GM21529 (cell line): ENCODE measurements around the gene TALDO1.
A peak's percentile ranks its signal among the peaks of the same experiment; 100 is the strongest.

Source experiments
- ATAC-seq: cut with Tn5 transposase; IDR thresholded peaks from one replicate; pipeline ENCODE4 v1.9.1; 2021; ENCODE audit not compliant: unreplicated experiment

Gene TALDO1

DNA sequence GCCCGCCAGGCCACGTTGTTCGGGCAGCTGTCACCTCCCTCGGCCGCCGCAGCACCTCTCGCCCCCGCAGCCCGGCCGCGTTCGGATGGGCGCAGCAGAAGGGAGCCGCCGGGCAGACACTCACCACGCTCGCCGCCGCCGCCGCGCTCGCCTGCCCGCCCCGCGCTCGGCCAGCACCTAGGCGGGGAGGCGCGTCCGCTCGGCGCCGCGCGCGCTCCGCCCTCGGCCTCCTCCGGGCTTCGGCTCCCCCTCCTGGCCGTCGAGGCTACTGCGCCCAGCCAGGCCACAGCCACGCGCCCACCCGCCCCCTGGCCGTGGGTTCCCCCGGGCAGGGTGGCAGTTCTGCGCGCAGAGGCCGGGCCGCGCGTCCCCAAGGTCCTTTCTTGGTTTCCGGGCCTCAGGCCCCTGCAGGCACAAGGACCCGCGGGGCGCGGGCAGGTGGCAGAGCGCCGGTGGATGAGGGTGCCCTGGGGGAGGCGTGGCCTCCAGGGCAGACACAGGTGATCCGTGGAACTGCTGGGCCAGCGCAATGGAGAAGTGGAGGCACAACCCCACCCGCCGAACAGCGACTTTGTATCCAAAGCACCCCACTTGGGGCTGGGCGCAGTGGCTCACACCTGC lies 50.9 kb downstream of the TALDO1 start, which contains the start of gene SLC25A22:
Gene SLC25A22 (minus strand): TSS at position 189 of the 621 bp plus-strand sequence. CDS start 3,275 bp downstream, outside the sequence.
- peak; percentile 55 for ATAC-seq

GRCh38 chr11:799641-800316 lies 52.5 kb downstream of the TALDO1 start:
- no peak for ATAC-seq

- no peak for ATAC-seq
These were observed 53.2 kb downstream of the TALDO1 start for GRCh38 chr11:800473-800872.

GRCh38 chr11:801097-801780 lies 54.0 kb downstream of the TALDO1 start:
- no peak for ATAC-seq

GRCh38 chr11:802018-802617 lies 54.9 kb downstream of the TALDO1 start:
- no peak for ATAC-seq

DNA sequence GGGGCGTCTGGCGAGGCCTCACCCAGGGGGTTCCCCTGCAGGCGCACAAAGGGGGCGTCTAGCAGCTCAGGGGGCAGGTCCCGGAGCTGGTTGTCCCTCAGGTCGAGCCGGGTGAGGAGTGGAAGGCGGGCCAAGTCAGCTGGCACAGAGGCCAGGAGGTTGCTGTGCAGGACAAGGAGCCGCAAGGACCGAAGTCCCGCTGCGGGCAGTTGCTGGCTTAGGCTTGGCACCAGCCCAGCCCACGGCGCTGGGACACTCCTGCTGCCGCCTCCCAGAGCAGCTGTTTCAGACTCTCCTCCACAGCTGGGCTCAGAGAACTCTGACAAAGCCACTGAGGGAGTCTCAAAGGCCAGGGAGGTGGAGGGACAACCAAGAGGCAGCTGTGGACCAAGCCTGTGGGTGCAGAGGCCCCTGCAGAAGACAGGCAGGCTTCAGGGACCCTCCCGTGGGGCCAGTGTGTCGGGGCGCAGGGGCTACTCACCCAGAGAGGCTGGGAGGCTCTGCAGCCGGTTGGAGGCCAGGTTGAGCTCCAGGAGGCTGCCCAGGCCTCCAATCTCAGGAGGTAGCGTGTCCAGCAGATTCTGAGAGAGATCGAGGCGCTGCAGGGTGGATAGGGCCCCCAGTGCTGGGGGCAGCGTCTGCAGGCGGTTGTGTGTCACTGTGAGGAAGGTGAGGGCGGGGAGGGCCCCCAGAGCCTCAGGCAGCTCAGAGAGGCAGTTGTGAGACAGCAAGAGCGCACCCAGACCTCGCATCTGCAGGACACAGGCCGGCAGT lies 55.6 kb downstream of the TALDO1 start:
- ATAC-seq, result no peak

DNA sequence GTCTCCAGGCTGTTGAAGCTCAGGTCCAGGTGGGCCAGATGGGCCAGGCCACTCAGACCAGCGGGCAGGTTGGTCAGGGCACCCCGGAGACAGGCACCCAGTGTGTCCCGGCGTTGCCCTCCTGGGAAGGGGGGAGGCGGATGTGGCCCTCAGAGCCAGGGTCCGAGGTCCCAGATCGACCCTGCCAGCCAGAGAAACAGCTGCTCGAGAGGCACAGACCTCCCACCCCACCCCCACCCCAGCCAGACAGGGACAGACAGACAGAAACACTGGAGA lies 56.1 kb downstream of the TALDO1 start:
- no peak for ATAC-seq

- no peak for ATAC-seq
These were observed 56.7 kb downstream of the TALDO1 start for GRCh38 chr11:803770-804598.

DNA sequence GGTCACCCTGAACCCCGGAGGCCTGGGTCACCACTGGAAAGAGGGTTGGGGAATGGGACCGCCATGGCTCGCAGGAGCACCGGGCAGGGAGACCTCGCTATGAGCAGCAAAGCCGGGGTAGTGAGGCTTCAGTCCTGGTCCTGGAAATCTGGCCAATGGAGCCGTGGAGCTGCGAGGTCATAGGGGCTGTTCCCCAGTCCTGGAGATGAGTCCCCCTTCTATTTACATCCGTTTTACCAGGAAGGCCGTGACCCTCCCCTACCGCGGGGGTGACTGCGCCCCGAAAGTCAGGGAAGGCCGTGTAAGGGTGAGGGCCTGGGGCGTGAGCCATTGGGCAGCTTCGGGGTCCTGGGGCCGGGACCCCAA lies 57.3 kb downstream of the TALDO1 start:
- ATAC-seq, result no peak

GRCh38 chr11:808427-809286 lies 61.4 kb downstream of the TALDO1 start:
- peak; percentile 1 for ATAC-seq

DNA sequence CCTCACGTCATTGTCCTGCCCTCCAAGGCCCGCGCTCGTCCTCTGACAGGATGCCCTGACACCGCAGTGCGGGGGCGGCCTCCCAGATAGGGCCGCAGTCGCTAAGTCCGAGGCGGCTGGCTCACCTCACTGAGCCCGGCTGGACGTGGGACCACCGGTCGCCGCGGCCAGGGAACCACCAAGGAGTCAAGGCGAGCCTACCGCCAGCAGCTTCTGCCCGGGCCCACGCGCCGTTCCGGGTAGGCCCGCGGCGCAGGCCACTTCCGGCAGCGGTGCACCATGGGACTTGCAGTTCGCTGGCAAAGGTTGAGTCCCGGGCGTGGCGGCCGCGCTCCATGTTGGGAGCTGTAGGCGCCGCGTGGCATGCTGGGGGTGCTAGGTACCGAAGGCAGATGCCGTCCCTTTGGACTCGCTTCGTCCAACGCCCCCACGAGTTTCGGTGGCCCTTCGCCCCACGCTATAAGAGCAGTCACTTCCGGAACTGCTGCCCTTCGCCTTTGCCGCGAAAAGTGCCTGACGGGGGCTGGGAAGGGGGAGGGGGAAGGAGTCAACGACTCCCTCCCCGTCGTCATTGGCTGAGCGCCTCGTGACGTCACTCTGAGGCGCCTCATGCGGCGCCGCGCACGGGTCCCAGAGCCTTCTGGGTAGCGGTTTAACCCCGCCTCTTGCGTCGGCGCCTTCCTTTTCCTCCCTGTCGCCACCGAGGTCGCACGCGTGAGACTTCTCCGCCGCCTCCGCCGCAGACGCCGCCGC lies 62.2 kb downstream of the TALDO1 start, which contains the start of gene RPLP2:
Gene RPLP2 (plus strand): TSS at position 681 of the 753 bp plus-strand sequence. CDS start 268 bp downstream, outside the sequence.
- peak; percentile 72 for ATAC-seq

DNA sequence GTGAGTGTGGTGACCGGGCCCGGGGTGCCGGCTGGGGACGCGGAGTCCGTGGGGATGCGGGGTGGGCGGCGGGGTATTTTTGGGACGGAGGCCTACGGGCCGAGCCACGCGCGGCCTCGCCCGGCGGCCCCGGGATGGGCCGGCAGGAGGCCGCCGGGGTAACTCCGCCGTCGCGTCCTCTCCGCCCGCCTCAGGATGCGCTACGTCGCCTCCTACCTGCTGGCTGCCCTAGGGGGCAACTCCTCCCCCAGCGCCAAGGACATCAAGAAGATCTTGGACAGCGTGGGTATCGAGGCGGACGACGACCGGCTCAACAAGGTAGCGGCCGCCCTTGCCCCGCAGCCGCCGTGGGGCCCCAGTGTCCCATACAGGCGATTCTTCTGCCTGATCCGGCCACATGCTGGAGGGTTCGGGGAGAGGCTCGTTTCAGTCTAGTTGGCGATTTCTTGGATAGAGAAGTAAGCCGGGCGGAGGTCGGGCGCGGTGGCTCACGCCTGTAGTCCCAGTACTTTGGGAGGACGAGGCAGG lies 62.8 kb downstream of the TALDO1 start:
- no peak for ATAC-seq

GRCh38 chr11:811446-812245 lies 64.4 kb downstream of the TALDO1 start:
- no peak for ATAC-seq

DNA sequence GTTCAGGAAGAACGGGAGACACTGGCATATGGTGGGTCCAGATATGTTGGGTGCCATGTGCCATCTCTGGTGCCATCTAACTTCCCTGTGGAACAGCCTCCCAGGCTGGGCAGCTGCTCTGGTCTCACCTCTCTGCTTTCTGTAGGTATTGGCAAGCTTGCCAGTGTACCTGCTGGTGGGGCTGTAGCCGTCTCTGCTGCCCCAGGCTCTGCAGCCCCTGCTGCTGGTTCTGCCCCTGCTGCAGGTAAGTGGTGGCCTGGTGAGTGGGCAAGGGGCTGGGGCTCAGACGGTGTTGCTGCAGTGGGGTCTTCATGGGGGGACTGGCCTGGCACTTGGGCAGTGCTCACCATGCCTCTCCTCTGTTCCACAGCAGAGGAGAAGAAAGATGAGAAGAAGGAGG lies 65.1 kb downstream of the TALDO1 start:
- ATAC-seq, result no peak

DNA sequence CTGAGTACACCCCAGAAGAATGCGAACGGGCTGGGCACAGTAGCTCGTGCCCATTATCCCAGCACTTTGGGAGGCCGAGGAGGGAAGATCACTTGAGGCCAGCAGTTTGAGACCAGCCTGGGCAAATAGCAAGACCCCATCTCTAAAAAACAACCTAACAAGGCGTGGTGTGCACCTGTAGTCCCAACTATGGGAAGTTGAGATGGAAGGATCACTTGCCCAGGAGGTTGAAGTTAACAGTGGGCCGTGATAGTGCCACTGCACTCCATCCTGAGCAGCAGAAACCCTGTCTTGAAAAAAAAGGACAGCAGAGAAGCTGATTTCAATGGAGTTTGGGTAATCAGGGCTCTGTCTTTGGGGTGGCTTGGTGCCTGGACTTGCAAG lies 65.8 kb downstream of the TALDO1 start:
- no peak for ATAC-seq

DNA sequence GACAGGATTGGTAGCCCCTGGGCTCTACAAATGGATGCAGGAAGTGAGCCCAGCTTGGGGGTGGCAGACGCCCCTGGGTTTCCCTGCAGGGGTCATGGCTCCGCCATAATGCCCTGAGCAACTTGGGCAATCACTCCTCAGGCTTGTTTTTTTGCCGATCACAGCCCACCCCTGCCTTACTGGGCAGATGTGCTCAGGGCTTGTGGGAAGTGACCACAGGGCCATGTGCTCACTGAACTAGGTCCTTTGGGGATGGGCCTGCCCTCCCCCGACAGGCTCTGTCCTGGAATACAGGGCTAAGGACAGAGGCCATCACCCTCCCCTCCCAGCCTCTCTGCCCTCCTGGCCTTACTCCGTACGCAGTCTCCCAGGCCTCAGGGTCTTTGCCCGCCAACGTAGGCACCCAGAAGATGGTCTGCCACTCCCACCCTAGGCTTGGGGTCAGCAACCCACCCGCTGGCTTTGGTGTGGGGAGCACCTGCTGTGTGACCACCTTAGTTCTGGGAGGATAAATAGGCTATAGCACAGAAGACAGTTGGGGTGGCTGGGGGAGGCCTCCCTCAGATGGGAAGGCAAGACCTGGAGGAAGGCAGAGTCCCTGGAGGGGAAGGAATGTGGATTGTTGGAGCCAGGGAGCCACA lies 66.3 kb downstream of the TALDO1 start:
- no peak for ATAC-seq
